ENCODE data around the gene DLGAP1. TPM values are rescaled to one million over a fixed set of nuclear protein-coding genes. Genes with fewer than 3 reads are reported as not detected.
"Not testable (repeated sequence)": the region's sequence is repeated elsewhere in the genome, so short reads cannot be mapped to it uniquely, and the experiment has no call there.

DLGAP1 gene
- total and polyA plus RNA-seq, 10 of the 15 experiments (the other 5 are each of a cell fraction or from before 2014, with no cell fraction given), result 0.23 to 27.6 (median 1.9) TPM

DNA sequence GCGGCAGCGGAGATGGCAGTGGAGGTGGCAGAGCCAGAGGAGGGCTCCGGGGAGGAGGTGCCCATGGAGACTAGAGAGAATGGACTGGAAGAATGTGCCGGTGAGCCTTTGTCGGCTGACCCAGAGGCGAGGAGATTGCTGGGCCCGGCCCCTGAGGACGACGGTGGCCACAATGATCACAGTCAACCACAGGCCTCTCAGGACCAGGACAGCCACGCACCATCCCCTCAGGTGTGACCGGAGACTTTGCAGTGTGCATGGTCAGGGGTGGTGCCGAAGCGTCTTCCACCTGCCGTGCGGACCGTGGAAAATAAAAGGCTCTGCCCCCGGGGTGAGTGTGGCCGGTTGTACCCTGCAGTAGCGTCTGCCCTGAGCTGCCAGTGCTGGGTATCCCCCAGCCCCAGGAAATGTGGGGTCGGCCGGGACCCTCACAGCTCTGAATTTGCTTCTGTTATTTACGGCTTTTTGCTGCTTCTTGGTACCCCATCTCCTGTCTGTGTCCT is 874.5 kb downstream of the DLGAP1 start:
- FAIRE-seq; H2AFZ ChIP-seq (ENCODE audit: control insufficient read depth, low read depth, low read length); in situ Hi-C loops (cut with MboI); SMC1A ChIA-PET (ENCODE audit: uncharacterized antibody, unreplicated experiment); H3K4me2 ChIP-seq (ENCODE audit: control insufficient read depth, insufficient read depth); H3K9ac ChIP-seq (ENCODE audit: control insufficient read depth, insufficient read depth, low read length); H3K79me2 ChIP-seq (ENCODE audit: control insufficient read depth, insufficient read depth, low read length); DNase-seq (ENCODE audit: low read depth, low spot score); H3K9me3 ChIP-seq (replicated peaks; ENCODE audit: control insufficient read depth, insufficient read depth, low read length); H3K27me3 ChIP-seq (replicated peaks in 1 of 2; ENCODE audit: control insufficient read depth in 2 of 2, insufficient read depth in 2 of 2, low read length in 1 of 2); H3K27ac ChIP-seq (ENCODE audit: control insufficient read depth, insufficient read depth); H3K4me3 ChIP-seq; RAD21 ChIA-PET (ENCODE audit: unreplicated experiment); CTCF ChIA-PET; BruUV-seq (replicated peaks); POLR2A ChIA-PET; H3K36me3 ChIP-seq (ENCODE audit: control insufficient read depth in 2 of 2, insufficient read depth in 2 of 2, low read length in 1 of 2); intact Hi-C loops (cut with micrococcal nuclease; ENCODE audit: unreplicated experiment); ATAC-seq; H4K20me1 ChIP-seq (ENCODE audit: control insufficient read depth, insufficient read depth): not testable (repeated sequence)
- 70% methylated on average over 19 of the region's 22 CpGs for WGBS (ENCODE audit: insufficient coverage, insufficient replicate concordance, low lambda C conversion rate, missing lambda C conversion rate)
- peaks cover 13% of the 10 kb centered on the region for H3K4me1 ChIP-seq (ENCODE audit: control insufficient read depth, insufficient read depth, low read length)

DNA sequence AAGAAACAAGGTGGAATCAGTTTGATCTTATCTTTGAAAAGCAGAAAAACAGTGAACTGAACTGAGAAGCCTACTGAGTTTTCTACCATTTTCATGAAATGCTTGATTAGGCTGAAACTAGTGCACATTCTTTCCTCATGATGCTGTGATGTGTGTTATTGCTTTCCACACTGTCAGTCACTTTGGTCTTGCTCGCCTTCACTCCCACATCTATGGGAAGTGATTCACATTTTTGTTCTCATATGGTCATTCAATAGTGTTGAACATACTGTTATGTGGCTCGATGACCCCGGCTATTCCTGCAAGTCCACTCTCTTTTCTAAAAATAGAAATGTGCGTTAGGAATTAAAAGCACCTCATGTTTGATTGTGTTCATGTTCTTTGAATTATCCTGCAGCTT is 875.4 kb downstream of the DLGAP1 start:
- Histone ChIP-seq H3K4me3 (no peak overlapping the region), H3K9ac (ENCODE audit: control insufficient read depth, insufficient read depth, low read length) (no peak overlapping the region), H3K36me3 (ENCODE audit: control insufficient read depth in 2 of 2, insufficient read depth in 2 of 2, low read length in 1 of 2) (no peaks in the 10 kb centered on the region; a peak in 1 of 4 replicates), H3K79me2 (ENCODE audit: control insufficient read depth, insufficient read depth, low read length) (no peaks in the 10 kb centered on the region), H3K4me2 (ENCODE audit: control insufficient read depth, insufficient read depth) (no peak overlapping the region), H3K4me1 (ENCODE audit: control insufficient read depth, insufficient read depth, low read length) (peaks cover 4% of the 10 kb centered on the region), H3K9me3 (replicated peaks; ENCODE audit: control insufficient read depth, insufficient read depth, low read length) (no peaks in the 10 kb centered on the region), H4K20me1 (ENCODE audit: control insufficient read depth, insufficient read depth) (no peaks in the 10 kb centered on the region), H3K27ac (ENCODE audit: control insufficient read depth, insufficient read depth) (no peak overlapping the region), H3K27me3 (replicated peaks in 1 of 2; ENCODE audit: control insufficient read depth in 2 of 2, insufficient read depth in 2 of 2, low read length in 1 of 2) (no peaks in the 10 kb centered on the region), H2AFZ (ENCODE audit: control insufficient read depth, low read depth, low read length) (no peak overlapping the region)
- CTCF ChIA-PET, result no interaction called here
- SMC1A ChIA-PET (ENCODE audit: uncharacterized antibody, unreplicated experiment), result interaction anchor here (0.7 to 1.5 kb wide), 2 partner anchors 118 to 125 kb away, joined by 3 read pairs; no protein-coding TSS in a partner anchor
- POLR2A ChIA-PET, result no interaction called here
- FAIRE-seq (no peak), ATAC-seq (no peak), DNase-seq (ENCODE audit: low read depth, low spot score) (no peak)
- in situ Hi-C loops (cut with MboI), result no loop called here
- no TSS peak for BruUV-seq (replicated peaks)
- WGBS (ENCODE audit: insufficient coverage, insufficient replicate concordance, low lambda C conversion rate, missing lambda C conversion rate), result 44% methylated on average over 4 of the region's 4 CpGs
- RAD21 ChIA-PET (ENCODE audit: unreplicated experiment), result no interaction called here
- intact Hi-C loops (cut with micrococcal nuclease; ENCODE audit: unreplicated experiment), result no loop called here
- TF ChIP-seq EED (IDR thresholded peaks at IDR 0.05; ENCODE audit: low read depth), result no peak
- no peak for TF ChIP-seq DPF2 (IDR thresholded peaks at IDR 0.05)
- TF ChIP-seq ZBED1 (IDR thresholded peaks at IDR 0.05; ENCODE audit: borderline replicate concordance), result no peak
- no peak for TF ChIP-seq NRF1 (conservative IDR thresholded peaks at IDR 0.05; ENCODE audit: low read depth, low read length)
- no peak for TF ChIP-seq IKZF2 (IDR thresholded peaks at IDR 0.05)
- no peak for TF ChIP-seq MYC (IDR thresholded peaks at IDR 0.05; ENCODE audit: insufficient read depth, insufficient read length, insufficient replicate concordance, low read length, severe bottlenecking)
- no peak for TF ChIP-seq SMC3 (IDR thresholded peaks at IDR 0.05; ENCODE audit: borderline replicate concordance, low read length)
- no peak for TF ChIP-seq ZBTB11 (CRISPR knock-in tag; IDR thresholded peaks at IDR 0.05)
- TF ChIP-seq, protein P1, sequence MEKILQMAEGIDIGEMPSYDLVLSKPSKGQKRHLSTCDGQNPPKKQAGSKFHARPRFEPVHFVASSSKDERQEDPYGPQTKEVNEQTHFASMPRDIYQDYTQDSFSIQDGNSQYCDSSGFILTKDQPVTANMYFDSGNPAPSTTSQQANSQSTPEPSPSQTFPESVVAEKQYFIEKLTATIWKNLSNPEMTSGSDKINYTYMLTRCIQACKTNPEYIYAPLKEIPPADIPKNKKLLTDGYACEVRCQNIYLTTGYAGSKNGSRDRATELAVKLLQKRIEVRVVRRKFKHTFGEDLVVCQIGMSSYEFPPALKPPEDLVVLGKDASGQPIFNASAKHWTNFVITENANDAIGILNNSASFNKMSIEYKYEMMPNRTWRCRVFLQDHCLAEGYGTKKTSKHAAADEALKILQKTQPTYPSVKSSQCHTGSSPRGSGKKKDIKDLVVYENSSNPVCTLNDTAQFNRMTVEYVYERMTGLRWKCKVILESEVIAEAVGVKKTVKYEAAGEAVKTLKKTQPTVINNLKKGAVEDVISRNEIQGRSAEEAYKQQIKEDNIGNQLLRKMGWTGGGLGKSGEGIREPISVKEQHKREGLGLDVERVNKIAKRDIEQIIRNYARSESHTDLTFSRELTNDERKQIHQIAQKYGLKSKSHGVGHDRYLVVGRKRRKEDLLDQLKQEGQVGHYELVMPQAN (conservative IDR thresholded peaks at IDR 0.05), result no peak
- TF ChIP-seq JUND (IDR thresholded peaks at IDR 0.05; ENCODE audit: low read depth, low read length), result no peak
- no peak for TF ChIP-seq NR2C1 (IDR thresholded peaks at IDR 0.05)
- no peak for TF ChIP-seq ATF7 (IDR thresholded peaks at IDR 0.05; ENCODE audit: low read depth)
- TF ChIP-seq CREB1 (IDR thresholded peaks at IDR 0.05; ENCODE audit: low read depth), result no peak
- no peak for TF ChIP-seq SMAD1 (IDR thresholded peaks at IDR 0.05; ENCODE audit: low read depth, partially characterized antibody)
